HepG2 (cell line): Measurements from ENCODE around the gene BLVRA. TPM values are rescaled to one million over a fixed set of nuclear protein-coding genes. Genes with fewer than 3 reads are reported as not detected.

ENCODE experiments used
- CHD2 ChIP-seq: IDR thresholded peaks from 2 replicates; pipeline ENCODE4 v1.6.1; 2011; ENCODE audit warnings: low read depth, low read length, improper control_type of control experiment
- ETV6 ChIP-seq: sonication (generic); formaldehyde crosslinking; conservative IDR thresholded peaks from 2 replicates; pipeline ENCODE4 v1.4.0; 2020; ENCODE audit warnings: missing genetic modification reagents
- FOXC1 ChIP-seq: sonication (generic); formaldehyde crosslinking; IDR thresholded peaks from 2 replicates; pipeline ENCODE4 v1.8.0; 2022; ENCODE audit warnings: mild to moderate bottlenecking, missing genetic modification reagents, borderline replicate concordance
- GMEB1 ChIP-seq: sonication (generic); formaldehyde crosslinking; IDR thresholded peaks from 2 replicates; pipeline ENCODE4 v1.5.1; 2020; ENCODE audit warnings: missing genetic modification reagents, mild to moderate bottlenecking, borderline replicate concordance
- KDM3A ChIP-seq: IDR thresholded peaks from 2 replicates; pipeline ENCODE4 v1.6.1; 2018; ENCODE audit warnings: low read depth, missing compliant biosample characterization
- KLF11 ChIP-seq: IDR thresholded peaks from 2 replicates; pipeline ENCODE4 v1.6.1; 2016; ENCODE audit warnings: missing compliant biosample characterization
- MXD1 ChIP-seq: sonication (generic); formaldehyde crosslinking; IDR thresholded peaks from 2 replicates; pipeline ENCODE4 v1.4.0; 2020; ENCODE audit warnings: mild to moderate bottlenecking, missing genetic modification reagents
- PHF20 ChIP-seq: sonication (generic); formaldehyde crosslinking; IDR thresholded peaks from 2 replicates; pipeline ENCODE4 v1.5.0; 2020; ENCODE audit warnings: mild to moderate bottlenecking, missing genetic modification reagents
- PITX1 ChIP-seq: sonication (generic); formaldehyde crosslinking; IDR thresholded peaks from 2 replicates; pipeline ENCODE4 v1.5.1; 2020; ENCODE audit warnings: mild to moderate bottlenecking, missing genetic modification reagents
- RNF2 ChIP-seq: fragments of 450-650 bp; conservative IDR thresholded peaks from 2 replicates; pipeline ENCODE4 v1.6.1; 2016; ENCODE audit warnings: low read depth
- SMARCC2 ChIP-seq: fragments of 450-650 bp; IDR thresholded peaks from 2 replicates; pipeline ENCODE4 v1.6.1; 2017; ENCODE audit warnings: antibody characterized with exemption, mild to moderate bottlenecking
- SMC3 ChIP-seq: IDR thresholded peaks from 2 replicates; pipeline ENCODE4 v1.6.1; 2011; ENCODE audit warnings: low read length, improper control_type of control experiment
- TERF1 ChIP-seq: sonication (generic); formaldehyde crosslinking; IDR thresholded peaks from 2 replicates; pipeline ENCODE4 v1.8.0; 2022; ENCODE audit warnings: mild to moderate bottlenecking, missing genetic modification reagents, moderate library complexity
- ZFP91 ChIP-seq: sonication (generic); formaldehyde crosslinking; IDR thresholded peaks from 2 replicates; pipeline ENCODE4 v1.9.0; 2022; ENCODE audit warnings: missing genetic modification reagents, mild to moderate bottlenecking, borderline replicate concordance
- ZNF138 ChIP-seq: sonication (generic); formaldehyde crosslinking; IDR thresholded peaks from 2 replicates; pipeline ENCODE4 v1.5.0; 2020; ENCODE audit warnings: mild to moderate bottlenecking, low read depth, missing genetic modification reagents
- ZNF256 ChIP-seq: sonication (generic); formaldehyde crosslinking; conservative IDR thresholded peaks from 2 replicates; pipeline ENCODE4 v1.4.0; 2020; ENCODE audit warnings: missing genetic modification reagents
- ZNF280D ChIP-seq: sonication (generic); formaldehyde crosslinking; IDR thresholded peaks from 2 replicates; pipeline ENCODE4 v1.5.1; 2020; ENCODE audit warnings: mild to moderate bottlenecking, missing genetic modification reagents
- ZNF580 ChIP-seq: IDR thresholded peaks from 2 replicates; pipeline ENCODE4 v1.6.1; 2016; ENCODE audit warnings: low read depth, borderline replicate concordance
- ZNF607 ChIP-seq: sonication (generic); formaldehyde crosslinking; IDR thresholded peaks from 2 replicates; pipeline ENCODE4 v1.5.1; 2020; ENCODE audit warnings: missing genetic modification reagents, mild to moderate bottlenecking, borderline replicate concordance
- ZNF629 ChIP-seq: sonication (generic); formaldehyde crosslinking; conservative IDR thresholded peaks from 2 replicates; pipeline ENCODE4 v1.5.0; 2020; ENCODE audit warnings: missing genetic modification reagents
- ZNF713 ChIP-seq: sonication (generic); formaldehyde crosslinking; IDR thresholded peaks from 2 replicates; pipeline ENCODE4 v1.4.0; 2020; ENCODE audit warnings: mild to moderate bottlenecking, missing genetic modification reagents
- ZNF883 ChIP-seq: sonication (generic); formaldehyde crosslinking; IDR thresholded peaks from 2 replicates; pipeline ENCODE4 v1.5.1; 2020; ENCODE audit warnings: mild to moderate bottlenecking, missing genetic modification reagents; ENCODE audit errors: not compliant biosample characterization
- ZSCAN31 ChIP-seq: sonication (generic); formaldehyde crosslinking; IDR thresholded peaks from 2 replicates; pipeline ENCODE4 v1.5.0; 2020; ENCODE audit warnings: low read depth, mild to moderate bottlenecking, missing genetic modification reagents
- polyA plus RNA-seq, 8 experiments: library from polyadenylated mRNA; depleted of rRNA in 3 of 8; stranded (reverse) in 7 of 8; unstranded in 1 of 8; fragments of >200 nt; fragmentation: Illumina TruSeq in 4 of 8; extraction: Trizol in 4 of 8; gene quantifications; 2 replicates each; pipeline versions ENCODE4 v1.2.1 to v1.2.3, GENCODE V29; 2011 to 2016; ENCODE audit warnings: low read depth in 4 of 8, missing spikeins in 1 of 8, mixed read lengths in 1 of 8; ENCODE audit not compliant: insufficient read depth in 1 of 8
- total RNA-seq, 5 experiments: library from RNA; depleted of rRNA; stranded (reverse); fragments of >200 nt; fragmentation: Illumina TruSeq; extraction: Trizol; gene quantifications; 2 replicates each; pipeline ENCODE4 v1.2.3, GENCODE V29; 2016; ENCODE audit warnings: low read depth in 1 of 5

The BLVRA gene
- total and polyA plus RNA-seq, 2 of the 13 experiments (the other 11 are each of a cell fraction or from before 2014, with no cell fraction given): 39.2 to 64.2 TPM

GRCh38 chr7:43764807-43765491 is 6.5 kb downstream of the BLVRA start (continued):
- no peak for TF ChIP-seq MXD1 (CRISPR knock-in tag)
- peak; percentile 60 for TF ChIP-seq ZNF629 (CRISPR knock-in tag)
- TF ChIP-seq ZNF580 (CRISPR knock-in tag): no peak
- no peak for TF ChIP-seq ETV6 (CRISPR knock-in tag)
- no peak for TF ChIP-seq ZNF280D (CRISPR knock-in tag)
- no peak for TF ChIP-seq ZNF607 (CRISPR knock-in tag)
- no peak for TF ChIP-seq RNF2
- TF ChIP-seq PHF20 (CRISPR knock-in tag): no peak
- no peak for TF ChIP-seq ZNF713 (CRISPR knock-in tag)
- no peak for TF ChIP-seq KDM3A (CRISPR knock-in tag)
- no peak for TF ChIP-seq ZSCAN31 (CRISPR knock-in tag)
- TF ChIP-seq GMEB1 (CRISPR knock-in tag): no peak
- no peak for TF ChIP-seq CHD2
- TF ChIP-seq ZFP91 (CRISPR knock-in tag): no peak
- no peak for TF ChIP-seq SMC3
- TF ChIP-seq TERF1: no peak
- TF ChIP-seq ZNF256: no peak
- TF ChIP-seq KLF11 (CRISPR knock-in tag): no peak
- TF ChIP-seq SMARCC2: no peak
- no peak for TF ChIP-seq PITX1 (CRISPR knock-in tag)
- TF ChIP-seq ZNF138 (CRISPR knock-in tag): no peak
- TF ChIP-seq FOXC1 (CRISPR knock-in tag): no peak
- TF ChIP-seq ZNF883 (CRISPR knock-in tag): no peak
